GM12864 (cell line): ENCODE results near the gene PCCB.

ENCODE experiments used
- DNase-seq: peaks from one replicate; pipeline ENCODE4 v3.0.0-alpha.2; 2011; ENCODE audit warnings: low read depth
- H3K4me3 ChIP-seq: 2 replicates; pipeline ENCODE4 v1.5.1; 2011; ENCODE audit warnings: mild to moderate bottlenecking, low read depth, low read length, control low read depth
- TF ChIP-seq, protein P1 (sequence below): IDR thresholded peaks from 2 replicates; pipeline ENCODE4 v1.5.1; 2011; ENCODE audit warnings: low read depth, mild to moderate bottlenecking, moderate library complexity, low read length, control low read depth, inconsistent platforms; ENCODE audit errors: missing control alignments

PCCB gene

GRCh38 chr3:136236109-136236508 is 14.0 kb upstream of the PCCB start:
- no peak for DNase-seq
- TF ChIP-seq, protein P1, sequence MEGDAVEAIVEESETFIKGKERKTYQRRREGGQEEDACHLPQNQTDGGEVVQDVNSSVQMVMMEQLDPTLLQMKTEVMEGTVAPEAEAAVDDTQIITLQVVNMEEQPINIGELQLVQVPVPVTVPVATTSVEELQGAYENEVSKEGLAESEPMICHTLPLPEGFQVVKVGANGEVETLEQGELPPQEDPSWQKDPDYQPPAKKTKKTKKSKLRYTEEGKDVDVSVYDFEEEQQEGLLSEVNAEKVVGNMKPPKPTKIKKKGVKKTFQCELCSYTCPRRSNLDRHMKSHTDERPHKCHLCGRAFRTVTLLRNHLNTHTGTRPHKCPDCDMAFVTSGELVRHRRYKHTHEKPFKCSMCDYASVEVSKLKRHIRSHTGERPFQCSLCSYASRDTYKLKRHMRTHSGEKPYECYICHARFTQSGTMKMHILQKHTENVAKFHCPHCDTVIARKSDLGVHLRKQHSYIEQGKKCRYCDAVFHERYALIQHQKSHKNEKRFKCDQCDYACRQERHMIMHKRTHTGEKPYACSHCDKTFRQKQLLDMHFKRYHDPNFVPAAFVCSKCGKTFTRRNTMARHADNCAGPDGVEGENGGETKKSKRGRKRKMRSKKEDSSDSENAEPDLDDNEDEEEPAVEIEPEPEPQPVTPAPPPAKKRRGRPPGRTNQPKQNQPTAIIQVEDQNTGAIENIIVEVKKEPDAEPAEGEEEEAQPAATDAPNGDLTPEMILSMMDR, result no peak
- H3K4me3 ChIP-seq, result no peak overlapping the region

- TF ChIP-seq, protein P1, result no peak
- no peak overlapping the region for H3K4me3 ChIP-seq
- no peak for DNase-seq
These were observed 13.0 kb upstream of the PCCB start for GRCh38 chr3:136237103-136237502.

GRCh38 chr3:136237961-136238649 is 12.0 kb upstream of the PCCB start:
- no peak overlapping the region for H3K4me3 ChIP-seq
- DNase-seq, result no peak
- TF ChIP-seq, protein P1, result no peak

- TF ChIP-seq, protein P1, result no peak
- DNase-seq, result no peak
- no peak overlapping the region for H3K4me3 ChIP-seq
These were observed 11.0 kb upstream of the PCCB start for GRCh38 chr3:136239094-136239493.

GRCh38 chr3:136245691-136246090 is 4.4 kb upstream of the PCCB start:
- TF ChIP-seq, protein P1, result no peak
- no peak overlapping the region for H3K4me3 ChIP-seq

GRCh38 chr3:136247436-136247835 is 2.7 kb upstream of the PCCB start:
- no peak for DNase-seq
- TF ChIP-seq, protein P1, result no peak

More at GRCh38 chr3:136245691-136246090, 4.4 kb upstream of the PCCB start:
- no peak for DNase-seq

More at GRCh38 chr3:136247436-136247835, 2.7 kb upstream of the PCCB start:
- H3K4me3 ChIP-seq, result no peak overlapping the region
